Effector memory CD4-positive, alpha-beta T cell (primary cell): ENCODE measurements around the gene MEX3B.

Source experiments
- DNase-seq, 3 donors: peaks; one replicate each; pipeline ENCODE4 v3.0.0-alpha.2; 2020
- H3K27ac ChIP-seq: 2 replicates; pipeline ENCODE4 v1.7.0; 2013; ENCODE audit warnings: mild to moderate bottlenecking, low read length, moderate library complexity; ENCODE audit not compliant: insufficient read depth, poor library complexity, severe bottlenecking
- H3K27me3 ChIP-seq: replicated peaks from 2 replicates; pipeline ENCODE4 v1.7.0; 2013; ENCODE audit warnings: mild to moderate bottlenecking, low read length; ENCODE audit not compliant: insufficient read depth, control insufficient read depth, poor library complexity, severe bottlenecking
- H3K36me3 ChIP-seq: 2 replicates; pipeline ENCODE4 v1.7.0; 2013; ENCODE audit warnings: mild to moderate bottlenecking, low read length, moderate library complexity; ENCODE audit not compliant: control insufficient read depth, insufficient read depth
- H3K4me1 ChIP-seq: 2 replicates; pipeline ENCODE4 v1.7.0; 2013; ENCODE audit warnings: low read length, mild to moderate bottlenecking; ENCODE audit not compliant: control insufficient read depth, insufficient read depth, poor library complexity, severe bottlenecking
- H3K4me3 ChIP-seq: 2 replicates; pipeline ENCODE4 v1.7.0; 2013; ENCODE audit warnings: low read length, low read depth, mild to moderate bottlenecking; ENCODE audit not compliant: insufficient read depth, poor library complexity, severe bottlenecking
- H3K9me3 ChIP-seq: 2 replicates; pipeline ENCODE4 v1.7.0; 2013; ENCODE audit warnings: mild to moderate bottlenecking, low read length, moderate library complexity; ENCODE audit not compliant: control insufficient read depth
- total RNA-seq, 3 donors: gene quantifications; one replicate each; lab custom pipeline; 2026; lab: John Stamatoyannopoulos, UW

Gene MEX3B
- total RNA-seq, result 3.1 to 6.4 (median 3.4) reads per million in 3 donors

- no peaks in the 10 kb centered on the region for H3K9me3 ChIP-seq
- H3K27ac ChIP-seq, result peak within 1 kb of the TSS; percentile 65
- H3K4me1 ChIP-seq, result peaks cover 22% of the 10 kb centered on the region
- H3K27me3 ChIP-seq, result peaks cover 2% of the 10 kb centered on the region
- H3K4me3 ChIP-seq, result peak within 1 kb of the TSS; percentile 78
- H3K36me3 ChIP-seq, result no peaks in the 10 kb centered on the region
- peak; percentile 63 to 81 (median 74) for DNase-seq
Observed at GRCh38 chr15:82045892-82046665, at the start of gene MEX3B. TSS of gene MEX3B (minus strand) at chr15:82046018. CDS start at chr15:82045705, 313 bp downstream.

- H3K36me3 ChIP-seq, result no peaks in the 10 kb centered on the region
- DNase-seq, result no peak
Observed at GRCh38 chr15:82093774-82094211, 48.0 kb upstream of the MEX3B start.

GRCh38 chr15:82093325-82093724 is 47.5 kb upstream of the MEX3B start:
- Histone ChIP-seq H3K4me3 (no peak overlapping the region), H3K4me1 (no peaks in the 10 kb centered on the region), H3K27ac (no peak overlapping the region), H3K27me3 (no peaks in the 10 kb centered on the region), H3K36me3 (no peaks in the 10 kb centered on the region), H3K9me3 (no peaks in the 10 kb centered on the region)
- DNase-seq, result no peak

More at GRCh38 chr15:82093774-82094211, 48.0 kb upstream of the MEX3B start:
- Histone ChIP-seq H3K9me3 (no peaks in the 10 kb centered on the region), H3K4me3 (no peak overlapping the region), H3K27ac (no peak overlapping the region), H3K4me1 (no peaks in the 10 kb centered on the region), H3K27me3 (no peaks in the 10 kb centered on the region)

GRCh38 chr15:82091636-82092140 is 45.9 kb upstream of the MEX3B start:
- no peak overlapping the region for H3K27ac ChIP-seq
- H3K36me3 ChIP-seq, result no peaks in the 10 kb centered on the region
- no peaks in the 10 kb centered on the region for H3K9me3 ChIP-seq
- no peak for DNase-seq
- H3K27me3 ChIP-seq, result no peaks in the 10 kb centered on the region
- no peaks in the 10 kb centered on the region for H3K4me1 ChIP-seq
- no peak overlapping the region for H3K4me3 ChIP-seq

- no peak for DNase-seq
- Histone ChIP-seq H3K27ac (no peak overlapping the region), H3K4me3 (no peak overlapping the region), H3K27me3 (no peaks in the 10 kb centered on the region), H3K4me1 (no peaks in the 10 kb centered on the region), H3K9me3 (no peaks in the 10 kb centered on the region), H3K36me3 (no peaks in the 10 kb centered on the region)
Observed at GRCh38 chr15:82086243-82086995, 40.6 kb upstream of the MEX3B start.

- no peak overlapping the region for H3K4me3 ChIP-seq
- H3K9me3 ChIP-seq, result no peaks in the 10 kb centered on the region
- no peaks in the 10 kb centered on the region for H3K36me3 ChIP-seq
- H3K27ac ChIP-seq, result no peak overlapping the region
- no peak for DNase-seq
- no peaks in the 10 kb centered on the region for H3K4me1 ChIP-seq
- peaks cover 5% of the 10 kb centered on the region for H3K27me3 ChIP-seq
Observed at GRCh38 chr15:82081914-82082762, 36.3 kb upstream of the MEX3B start.

GRCh38 chr15:82080774-82081173 is 35.0 kb upstream of the MEX3B start:
- H3K4me1 ChIP-seq, result no peaks in the 10 kb centered on the region
- H3K27ac ChIP-seq, result no peak overlapping the region
- no peaks in the 10 kb centered on the region for H3K36me3 ChIP-seq
- peaks cover 5% of the 10 kb centered on the region for H3K27me3 ChIP-seq
- H3K4me3 ChIP-seq, result no peak overlapping the region
- no peak for DNase-seq
- no peaks in the 10 kb centered on the region for H3K9me3 ChIP-seq

GRCh38 chr15:82079736-82080135 is 33.9 kb upstream of the MEX3B start:
- Histone ChIP-seq H3K4me1 (no peaks in the 10 kb centered on the region), H3K27ac (no peak overlapping the region), H3K36me3 (no peaks in the 10 kb centered on the region), H3K9me3 (no peaks in the 10 kb centered on the region), H3K4me3 (no peak overlapping the region), H3K27me3 (peaks cover 5% of the 10 kb centered on the region)
- DNase-seq, result no peak

GRCh38 chr15:82074610-82075009 is 28.8 kb upstream of the MEX3B start:
- DNase-seq, result no peak
- no peaks in the 10 kb centered on the region for H3K36me3 ChIP-seq
- no peak overlapping the region for H3K4me3 ChIP-seq
- H3K9me3 ChIP-seq, result no peaks in the 10 kb centered on the region
- H3K4me1 ChIP-seq, result no peaks in the 10 kb centered on the region
- no peak overlapping the region for H3K27ac ChIP-seq
- peaks cover under 1% of the 10 kb centered on the region for H3K27me3 ChIP-seq
